ENCODE results near the gene KRI1.

KRI1 gene

DNA sequence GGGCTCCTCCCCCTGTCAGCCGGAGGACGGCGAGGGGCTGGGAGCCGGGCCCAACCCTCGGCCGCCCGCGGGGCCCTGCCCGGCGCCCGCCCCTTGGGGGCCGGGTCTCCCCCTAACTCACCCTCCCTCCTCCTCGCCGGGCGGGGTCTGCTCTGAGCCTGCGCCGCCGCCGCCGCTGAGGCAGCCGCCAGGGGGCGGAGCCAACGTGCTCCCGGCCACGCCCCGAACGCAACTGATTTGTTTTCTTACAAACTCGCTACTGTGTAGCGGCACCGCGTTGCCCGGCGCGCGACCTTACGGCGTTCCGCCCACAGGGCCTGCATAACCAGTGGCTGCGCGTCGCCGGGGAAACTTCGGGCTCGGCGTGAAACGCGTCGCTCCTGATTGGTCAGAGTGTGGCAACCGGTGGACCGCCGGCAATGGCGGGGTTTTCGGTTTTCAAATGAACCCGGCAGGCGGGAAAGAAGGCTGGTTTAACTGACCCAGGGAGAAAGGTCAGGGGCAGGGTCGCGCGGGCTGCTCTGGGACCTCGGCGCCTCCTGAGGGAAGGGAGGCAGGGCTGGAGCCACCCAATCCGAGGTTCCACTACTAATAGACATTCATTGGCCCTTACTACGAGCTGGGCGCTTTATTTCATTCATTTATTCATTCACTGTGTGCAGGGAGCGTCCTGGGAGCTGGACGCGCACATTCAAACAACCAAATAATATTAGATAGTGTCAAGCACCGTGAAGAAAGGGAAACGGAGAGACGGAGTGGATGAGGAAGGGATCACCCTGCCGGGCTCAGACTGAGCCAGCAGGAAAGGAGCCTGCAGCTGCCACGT lies 3.2 kb upstream of the KRI1 start, which contains the start of gene CDKN2D:
TSS of gene CDKN2D (minus strand) at position 154 of the 826 bp plus-strand sequence. CDS start 326 bp downstream, outside the sequence.
- Histone ChIP-seq H3K27ac (ENCODE audit: low read depth, low read length) (peak within 1 kb of the TSS; percentile 72), H3K9me3 (ENCODE audit: low read length) (no peaks in the 10 kb centered on the region), H3K9ac (ENCODE audit: low read length) (no peak within 1 kb of the TSS), H3K27me3 (ENCODE audit: control insufficient read depth in 1 of 2, insufficient read depth in 2 of 2, low read length in 2 of 2) (no peaks in the 10 kb centered on the region), H3K36me3 (ENCODE audit: insufficient read depth, low read length) (no peaks in the 10 kb centered on the region), H3K4me3 (ENCODE audit: low read depth in 1 of 2, low read length in 2 of 2) (peak within 1 kb of the TSS; percentile 57 to 68), H3K4me1 (ENCODE audit: insufficient read depth, low read length) (peaks cover 32% of the 10 kb centered on the region)

DNA sequence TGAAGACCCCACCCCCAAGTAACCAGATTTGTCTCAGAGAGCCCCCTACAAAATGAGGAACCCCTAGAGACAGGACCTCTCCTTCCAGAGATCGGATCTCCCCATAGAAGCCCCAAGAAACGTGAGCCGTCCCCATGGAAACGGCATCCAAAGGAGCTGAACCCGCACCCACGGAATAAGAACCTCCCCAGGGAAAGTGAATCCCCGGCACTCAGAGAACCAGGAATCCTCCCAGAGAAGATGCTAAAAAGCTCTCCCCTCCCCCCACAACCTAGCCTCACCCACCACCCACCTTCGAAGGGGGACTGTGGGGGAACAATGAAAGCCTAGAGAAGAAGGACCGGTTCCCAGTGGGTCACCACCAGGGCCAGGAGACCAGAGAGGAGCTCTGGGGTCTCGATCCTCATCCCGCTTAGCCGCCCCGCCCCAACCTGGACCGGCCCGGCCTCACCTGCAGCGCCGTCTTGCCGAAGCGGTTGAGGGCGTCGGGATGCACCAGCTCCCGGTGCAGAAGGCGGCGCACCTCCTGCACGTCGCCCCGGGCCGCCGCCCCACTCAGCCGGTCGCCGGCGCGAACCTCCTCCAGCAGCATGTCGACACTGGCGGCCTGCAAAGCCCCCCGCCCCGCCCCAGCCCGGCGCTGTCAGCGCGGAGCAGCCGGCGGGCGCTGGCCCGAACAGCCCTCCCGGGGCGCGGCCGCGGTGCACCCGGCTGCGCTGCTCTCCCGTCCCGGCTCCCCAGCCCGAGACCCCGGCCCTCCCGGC lies 2.4 kb upstream of the KRI1 start:
- Histone ChIP-seq H3K4me3 (ENCODE audit: low read depth in 1 of 2, low read length in 2 of 2) (peak overlapping the region; percentile 57 to 67), H3K4me1 (ENCODE audit: insufficient read depth, low read length) (peaks cover 32% of the 10 kb centered on the region), H3K9me3 (ENCODE audit: low read length) (no peaks in the 10 kb centered on the region), H3K27me3 (ENCODE audit: control insufficient read depth in 1 of 2, insufficient read depth in 2 of 2, low read length in 2 of 2) (no peaks in the 10 kb centered on the region), H3K36me3 (ENCODE audit: insufficient read depth, low read length) (no peaks in the 10 kb centered on the region), H3K9ac (ENCODE audit: low read length) (no peak overlapping the region), H3K27ac (ENCODE audit: low read depth, low read length) (peak overlapping the region; percentile 72)

DNA sequence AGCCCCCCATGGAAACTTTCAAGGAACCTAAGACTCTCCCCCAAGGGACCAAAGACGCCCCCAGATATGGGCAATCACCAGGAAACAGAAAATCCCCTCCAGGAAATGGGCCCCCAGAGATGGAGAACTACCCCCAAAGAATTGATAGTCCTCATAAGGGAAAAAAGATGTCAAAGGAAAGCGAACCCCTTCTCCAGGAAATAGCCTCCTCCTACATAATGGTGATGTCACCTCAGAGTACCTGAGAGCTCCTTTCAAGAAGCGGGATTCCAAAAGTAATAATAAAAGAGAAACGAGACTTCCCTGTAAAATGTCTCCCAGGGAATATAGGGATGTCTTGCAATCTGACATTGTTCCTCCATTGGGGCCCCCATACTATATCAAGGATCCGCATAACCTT lies 1.8 kb upstream of the KRI1 start:
- Histone ChIP-seq H3K4me3 (ENCODE audit: low read depth in 1 of 2, low read length in 2 of 2) (peak overlapping the region; percentile 57 to 67), H3K4me1 (ENCODE audit: insufficient read depth, low read length) (peaks cover 32% of the 10 kb centered on the region), H3K9me3 (ENCODE audit: low read length) (no peaks in the 10 kb centered on the region), H3K27me3 (ENCODE audit: control insufficient read depth in 1 of 2, insufficient read depth in 2 of 2, low read length in 2 of 2) (no peaks in the 10 kb centered on the region), H3K27ac (ENCODE audit: low read depth, low read length) (peak overlapping the region; percentile 72), H3K9ac (ENCODE audit: low read length) (no peak overlapping the region), H3K36me3 (ENCODE audit: insufficient read depth, low read length) (no peaks in the 10 kb centered on the region)

DNA sequence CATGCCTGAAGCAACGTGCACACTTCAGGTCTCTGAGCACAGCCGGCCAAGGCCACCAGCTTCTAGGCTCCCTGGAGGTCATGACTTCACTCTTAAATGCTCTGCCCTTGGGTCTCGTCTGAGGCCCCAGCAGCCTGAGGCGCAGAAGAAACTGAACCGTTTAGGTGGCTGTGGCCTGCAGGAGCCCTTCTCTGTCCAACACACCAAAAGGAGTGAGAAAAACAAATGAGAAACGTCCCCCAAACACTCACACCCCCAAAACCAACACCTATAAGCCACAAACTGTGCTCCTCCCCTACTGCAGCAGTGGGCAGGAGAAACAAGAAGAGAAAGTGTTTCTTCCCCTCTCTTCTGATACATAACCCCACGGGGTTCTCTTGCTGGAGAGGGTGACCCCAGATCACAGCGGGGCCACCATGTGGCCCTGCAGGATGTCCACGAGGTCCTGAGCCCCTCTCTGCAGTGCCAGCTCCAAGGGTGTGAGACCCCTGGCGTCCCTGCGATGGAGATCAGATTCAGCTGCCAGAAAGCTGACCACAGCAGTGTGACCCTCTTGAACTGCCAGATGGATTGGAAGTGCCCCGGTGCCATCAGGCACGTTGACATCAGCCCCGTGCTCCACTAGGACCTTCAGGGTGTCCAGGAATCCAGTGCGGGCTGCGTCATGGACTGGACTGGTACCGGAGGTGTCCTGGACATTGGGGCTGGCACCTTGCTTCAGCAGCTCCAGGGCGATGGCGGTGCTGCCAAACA lies 1.0 kb upstream of the KRI1 start:
- no peaks in the 10 kb centered on the region for H3K36me3 ChIP-seq (ENCODE audit: insufficient read depth, low read length)
- no peak overlapping the region for H3K9ac ChIP-seq (ENCODE audit: low read length)
- H3K9me3 ChIP-seq (ENCODE audit: low read length), result no peaks in the 10 kb centered on the region
- peak overlapping the region; percentile 94 for H3K27ac ChIP-seq (ENCODE audit: low read depth, low read length)
- no peaks in the 10 kb centered on the region for H3K27me3 ChIP-seq (ENCODE audit: control insufficient read depth in 1 of 2, insufficient read depth in 2 of 2, low read length in 2 of 2)
- peak overlapping the region; percentile 47 to 59 for H3K4me3 ChIP-seq (ENCODE audit: low read depth in 1 of 2, low read length in 2 of 2)
- H3K4me1 ChIP-seq (ENCODE audit: insufficient read depth, low read length), result peaks cover 32% of the 10 kb centered on the region

DNA sequence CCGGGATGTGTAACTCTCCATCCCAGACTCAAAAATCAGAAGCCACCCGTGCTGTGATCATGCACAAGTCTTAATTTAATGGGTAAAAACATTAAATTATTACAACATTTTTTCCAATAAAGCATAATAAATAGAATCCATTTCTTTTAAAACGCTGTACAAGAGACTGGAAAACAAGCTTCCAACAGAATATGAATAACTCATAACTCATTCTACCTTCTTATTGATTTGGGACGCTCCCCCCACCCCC lies 523 bp upstream of the KRI1 start:
- no peak overlapping the region for H3K9ac ChIP-seq (ENCODE audit: low read length)
- peak overlapping the region; percentile 47 to 59 for H3K4me3 ChIP-seq (ENCODE audit: low read depth in 1 of 2, low read length in 2 of 2)
- no peaks in the 10 kb centered on the region for H3K36me3 ChIP-seq (ENCODE audit: insufficient read depth, low read length)
- no peaks in the 10 kb centered on the region for H3K9me3 ChIP-seq (ENCODE audit: low read length)
- peaks cover 32% of the 10 kb centered on the region for H3K4me1 ChIP-seq (ENCODE audit: insufficient read depth, low read length)
- H3K27ac ChIP-seq (ENCODE audit: low read depth, low read length), result peak overlapping the region; percentile 94
- no peaks in the 10 kb centered on the region for H3K27me3 ChIP-seq (ENCODE audit: control insufficient read depth in 1 of 2, insufficient read depth in 2 of 2, low read length in 2 of 2)

- no peaks in the 10 kb centered on the region for H3K27me3 ChIP-seq (ENCODE audit: control insufficient read depth in 1 of 2, insufficient read depth in 2 of 2, low read length in 2 of 2)
- peak overlapping the region; percentile 65 for H3K9ac ChIP-seq (ENCODE audit: low read length)
- peak overlapping the region; percentile 79 to 89 for H3K4me3 ChIP-seq (ENCODE audit: low read depth in 1 of 2, low read length in 2 of 2)
- peak overlapping the region; percentile 95 for H3K27ac ChIP-seq (ENCODE audit: low read depth, low read length)
- H3K36me3 ChIP-seq (ENCODE audit: insufficient read depth, low read length), result peaks cover 8% of the 10 kb centered on the region
- H3K4me1 ChIP-seq (ENCODE audit: insufficient read depth, low read length), result peaks cover 32% of the 10 kb centered on the region
- H3K9me3 ChIP-seq (ENCODE audit: low read length), result no peaks in the 10 kb centered on the region
Observed at GRCh38 chr19:10565028-10565566, 713 bp downstream of the KRI1 start.

DNA sequence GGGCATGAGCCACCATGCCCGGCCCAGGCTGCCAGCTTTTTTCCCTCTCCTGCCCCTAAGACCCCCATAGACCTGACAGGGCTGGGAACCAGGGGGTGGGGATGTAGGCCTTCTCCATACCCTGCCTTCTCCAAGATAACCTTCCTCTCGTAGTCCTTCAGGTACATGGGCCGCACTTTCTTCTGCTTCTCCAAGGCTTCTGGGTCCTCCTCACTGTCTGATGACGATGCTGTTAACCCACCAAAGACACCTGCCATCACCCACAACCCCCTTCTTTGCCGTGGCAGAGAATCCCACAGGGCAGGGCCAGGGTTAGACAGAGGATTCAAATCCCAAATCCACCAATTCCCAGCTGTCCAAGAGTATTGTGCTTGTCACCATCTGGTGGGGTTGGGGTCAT lies 3.2 kb downstream of the KRI1 start:
- peaks cover 21% of the 10 kb centered on the region for H3K4me1 ChIP-seq (ENCODE audit: insufficient read depth, low read length)
- peaks cover 19% of the 10 kb centered on the region for H3K36me3 ChIP-seq (ENCODE audit: insufficient read depth, low read length)
- H3K9me3 ChIP-seq (ENCODE audit: low read length), result no peaks in the 10 kb centered on the region
- H3K9ac ChIP-seq (ENCODE audit: low read length), result no peak overlapping the region
- H3K27ac ChIP-seq (ENCODE audit: low read depth, low read length), result no peak overlapping the region
- H3K27me3 ChIP-seq (ENCODE audit: control insufficient read depth in 1 of 2, insufficient read depth in 2 of 2, low read length in 2 of 2), result no peaks in the 10 kb centered on the region
- no peak overlapping the region for H3K4me3 ChIP-seq (ENCODE audit: low read depth in 1 of 2, low read length in 2 of 2)

DNA sequence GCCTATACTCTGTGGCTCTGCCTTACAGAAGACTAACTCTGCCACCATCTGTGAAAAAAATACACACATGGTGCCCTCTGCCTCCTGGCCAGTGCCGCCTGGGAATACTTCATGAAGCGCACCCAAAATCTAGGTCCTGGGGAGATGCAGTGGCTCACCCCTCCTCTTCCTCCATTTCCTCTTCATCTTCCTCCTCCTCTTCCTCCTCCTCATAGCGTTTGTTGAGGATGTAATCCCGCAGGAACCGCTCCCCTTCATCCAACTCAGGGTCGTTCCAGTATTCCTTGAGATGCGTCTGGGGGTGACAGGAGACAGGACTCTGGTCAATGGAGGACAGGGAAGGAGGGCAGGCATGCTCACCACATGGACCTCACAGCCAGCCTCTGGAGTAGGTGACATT lies 5.7 kb downstream of the KRI1 start:
- H3K27me3 ChIP-seq (ENCODE audit: control insufficient read depth in 1 of 2, insufficient read depth in 2 of 2, low read length in 2 of 2), result no peaks in the 10 kb centered on the region
- no peak overlapping the region for H3K9ac ChIP-seq (ENCODE audit: low read length)
- H3K4me3 ChIP-seq (ENCODE audit: low read depth in 1 of 2, low read length in 2 of 2), result no peak overlapping the region
- H3K4me1 ChIP-seq (ENCODE audit: insufficient read depth, low read length), result peaks cover 7% of the 10 kb centered on the region
- peaks cover 27% of the 10 kb centered on the region for H3K36me3 ChIP-seq (ENCODE audit: insufficient read depth, low read length)
- no peaks in the 10 kb centered on the region for H3K9me3 ChIP-seq (ENCODE audit: low read length)
- no peak overlapping the region for H3K27ac ChIP-seq (ENCODE audit: low read depth, low read length)

DNA sequence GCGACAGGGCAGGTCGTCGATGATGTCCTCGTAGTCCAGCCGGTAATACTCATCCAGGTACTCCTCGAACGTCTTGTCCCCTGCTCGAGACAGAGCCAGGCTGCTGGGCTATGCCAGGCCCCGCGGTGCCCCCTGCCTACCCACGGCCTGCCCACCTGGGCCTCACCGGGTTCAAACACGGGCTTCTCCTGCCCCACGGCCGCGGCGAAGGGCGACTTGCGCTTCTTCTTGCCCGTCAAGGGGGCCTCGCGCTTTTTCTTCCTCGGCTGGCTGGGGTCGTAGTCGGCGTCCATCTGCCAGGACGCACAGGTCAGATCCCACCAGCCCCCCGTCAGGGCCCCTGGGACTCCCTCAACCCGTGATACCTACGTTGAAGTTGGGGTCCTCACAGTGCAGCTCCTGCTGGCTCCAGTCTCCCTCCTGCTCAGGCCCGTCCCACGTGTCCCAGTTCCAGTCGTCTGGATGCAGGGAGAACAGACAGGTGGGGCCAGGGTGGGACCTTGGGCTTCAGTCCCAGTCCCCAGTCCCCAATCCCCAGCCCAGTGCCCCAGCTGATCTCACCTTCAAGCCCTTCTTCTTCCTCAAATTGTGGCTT lies 8.1 kb downstream of the KRI1 start:
- Histone ChIP-seq H3K27ac (ENCODE audit: low read depth, low read length) (no peak overlapping the region), H3K4me1 (ENCODE audit: insufficient read depth, low read length) (no peaks in the 10 kb centered on the region), H3K9ac (ENCODE audit: low read length) (no peak overlapping the region), H3K4me3 (ENCODE audit: low read depth in 1 of 2, low read length in 2 of 2) (no peak overlapping the region), H3K9me3 (ENCODE audit: low read length) (no peaks in the 10 kb centered on the region), H3K36me3 (ENCODE audit: insufficient read depth, low read length) (peaks cover 51% of the 10 kb centered on the region), H3K27me3 (ENCODE audit: control insufficient read depth in 1 of 2, insufficient read depth in 2 of 2, low read length in 2 of 2) (no peaks in the 10 kb centered on the region)

DNA sequence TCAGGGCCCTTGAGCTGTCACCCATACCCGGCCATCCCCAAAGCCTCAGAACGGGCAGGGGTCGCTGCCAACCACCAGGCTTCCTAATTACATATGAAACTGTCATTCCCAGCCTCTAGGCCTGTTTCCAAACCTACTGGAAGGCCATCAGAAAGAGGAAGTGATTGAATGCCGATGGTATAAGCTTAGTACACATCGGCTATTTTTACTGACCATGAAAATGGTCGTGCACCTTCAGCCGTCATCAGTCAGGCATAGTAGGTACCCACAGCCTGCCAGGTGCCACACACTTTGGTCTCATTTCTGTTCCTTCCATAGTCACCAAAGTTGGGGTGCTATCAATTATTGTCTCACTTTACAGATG lies 10.2 kb downstream of the KRI1 start:
- Histone ChIP-seq H3K9me3 (ENCODE audit: low read length) (no peaks in the 10 kb centered on the region), H3K27me3 (ENCODE audit: control insufficient read depth in 1 of 2, insufficient read depth in 2 of 2, low read length in 2 of 2) (no peaks in the 10 kb centered on the region), H3K9ac (ENCODE audit: low read length) (no peak overlapping the region), H3K27ac (ENCODE audit: low read depth, low read length) (no peak overlapping the region), H3K4me3 (ENCODE audit: low read depth in 1 of 2, low read length in 2 of 2) (no peak overlapping the region), H3K4me1 (ENCODE audit: insufficient read depth, low read length) (no peaks in the 10 kb centered on the region), H3K36me3 (ENCODE audit: insufficient read depth, low read length) (peaks cover 57% of the 10 kb centered on the region)
